ENCODE data around the gene MSX2. TPM values are rescaled to one million over a fixed set of nuclear protein-coding genes. Genes with fewer than 3 reads are reported as not detected.

The MSX2 gene
- total RNA-seq, 2 donors from 2014 or later, result 2.0 TPM; not detected in 1

DNA sequence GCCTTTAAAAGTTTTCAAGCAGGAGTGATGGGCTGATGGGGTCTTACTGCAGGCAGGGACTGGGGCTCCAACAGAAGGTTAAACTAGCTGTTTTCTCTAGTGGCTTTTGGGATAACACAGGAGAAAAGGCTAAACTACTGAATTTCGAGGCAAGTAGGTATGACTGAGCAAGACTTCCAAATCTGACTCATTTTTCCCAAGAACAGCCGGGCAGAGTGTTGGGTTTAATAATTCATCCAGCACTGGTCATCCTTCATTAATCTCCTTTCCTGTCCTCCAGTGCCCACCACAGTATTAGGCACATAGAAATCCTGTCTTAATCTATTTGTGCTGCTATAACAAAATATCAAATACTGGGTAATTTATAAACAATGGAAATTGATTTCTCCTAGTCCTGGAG lies 20.5 kb downstream of the MSX2 start:
- H3K27ac ChIP-seq, result no peak overlapping the region
- ATAC-seq (ENCODE audit: insufficient number of reproducible peaks, low FRiP score, low read depth) (no peak), DNase-seq (ENCODE audit: low spot score) (no peak)
- no peaks in the 10 kb centered on the region for H3K36me3 ChIP-seq
- H3K27me3 ChIP-seq (replicated peaks; ENCODE audit: insufficient read depth), result no peaks in the 10 kb centered on the region
- H3K4me3 ChIP-seq, result no peak overlapping the region
- H3K4me1 ChIP-seq (ENCODE audit: control insufficient read depth in 1 of 2, low read depth in 2 of 2), result no peaks in the 10 kb centered on the region
- H3K9me3 ChIP-seq, result no peaks in the 10 kb centered on the region
- TF ChIP-seq, protein P1, sequence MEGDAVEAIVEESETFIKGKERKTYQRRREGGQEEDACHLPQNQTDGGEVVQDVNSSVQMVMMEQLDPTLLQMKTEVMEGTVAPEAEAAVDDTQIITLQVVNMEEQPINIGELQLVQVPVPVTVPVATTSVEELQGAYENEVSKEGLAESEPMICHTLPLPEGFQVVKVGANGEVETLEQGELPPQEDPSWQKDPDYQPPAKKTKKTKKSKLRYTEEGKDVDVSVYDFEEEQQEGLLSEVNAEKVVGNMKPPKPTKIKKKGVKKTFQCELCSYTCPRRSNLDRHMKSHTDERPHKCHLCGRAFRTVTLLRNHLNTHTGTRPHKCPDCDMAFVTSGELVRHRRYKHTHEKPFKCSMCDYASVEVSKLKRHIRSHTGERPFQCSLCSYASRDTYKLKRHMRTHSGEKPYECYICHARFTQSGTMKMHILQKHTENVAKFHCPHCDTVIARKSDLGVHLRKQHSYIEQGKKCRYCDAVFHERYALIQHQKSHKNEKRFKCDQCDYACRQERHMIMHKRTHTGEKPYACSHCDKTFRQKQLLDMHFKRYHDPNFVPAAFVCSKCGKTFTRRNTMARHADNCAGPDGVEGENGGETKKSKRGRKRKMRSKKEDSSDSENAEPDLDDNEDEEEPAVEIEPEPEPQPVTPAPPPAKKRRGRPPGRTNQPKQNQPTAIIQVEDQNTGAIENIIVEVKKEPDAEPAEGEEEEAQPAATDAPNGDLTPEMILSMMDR (IDR thresholded peaks at IDR 0.05), result no peak

DNA sequence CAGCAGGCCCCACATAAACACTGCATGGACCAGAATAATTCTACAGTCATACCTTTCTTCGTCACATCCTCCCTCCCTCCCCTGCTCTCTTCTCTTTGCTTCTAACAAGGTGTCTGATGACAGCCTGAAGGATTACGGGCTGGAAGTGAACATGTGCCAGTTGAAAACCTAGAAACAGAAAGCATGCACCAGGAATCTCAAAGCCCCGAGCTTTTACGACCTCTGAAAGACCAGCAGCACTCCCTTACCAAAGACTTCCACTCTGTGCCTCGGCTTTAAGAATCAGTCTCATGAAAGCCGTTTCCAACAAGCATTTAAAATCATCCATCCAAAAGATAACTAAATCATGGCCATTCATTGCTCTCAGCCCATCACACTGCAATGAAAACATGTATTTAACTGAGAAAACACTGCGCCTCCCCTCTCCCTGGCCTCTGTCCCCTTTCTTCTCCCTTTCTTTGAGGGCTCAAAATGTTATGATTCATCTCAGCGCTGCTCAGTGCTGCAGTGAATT lies 21.3 kb downstream of the MSX2 start:
- TF ChIP-seq, protein P1 (IDR thresholded peaks at IDR 0.05), result no peak
- DNase-seq (ENCODE audit: low spot score) (no peak), ATAC-seq (ENCODE audit: insufficient number of reproducible peaks, low FRiP score, low read depth) (no peak)
- no peak overlapping the region for H3K27ac ChIP-seq
- no peak overlapping the region for H3K4me3 ChIP-seq
- no peaks in the 10 kb centered on the region for H3K4me1 ChIP-seq (ENCODE audit: control insufficient read depth in 1 of 2, low read depth in 2 of 2)
- H3K36me3 ChIP-seq, result no peaks in the 10 kb centered on the region
- H3K9me3 ChIP-seq, result no peaks in the 10 kb centered on the region
- no peaks in the 10 kb centered on the region for H3K27me3 ChIP-seq (replicated peaks; ENCODE audit: insufficient read depth)

DNA sequence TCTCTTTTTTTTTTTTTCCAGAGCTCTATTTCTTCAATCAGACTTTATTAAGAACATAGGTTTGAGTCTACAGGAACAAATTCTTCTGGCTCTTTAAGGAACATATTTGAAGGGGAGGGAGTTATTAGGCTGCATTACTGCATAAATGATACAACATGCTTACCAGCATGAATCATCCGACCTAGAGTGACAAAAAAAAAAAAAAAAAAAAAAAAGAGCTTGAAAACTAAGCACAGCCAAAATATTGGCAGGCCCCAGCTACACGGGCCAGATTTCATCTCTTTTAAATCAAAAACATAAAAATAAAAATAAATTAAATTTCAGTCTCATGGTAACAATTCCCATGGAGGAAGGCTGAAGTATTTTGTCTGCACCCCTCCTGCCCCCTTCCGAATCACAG lies 26.3 kb downstream of the MSX2 start:
- peaks cover 6% of the 10 kb centered on the region for H3K27me3 ChIP-seq (replicated peaks; ENCODE audit: insufficient read depth)
- TF ChIP-seq, protein P1 (IDR thresholded peaks at IDR 0.05), result no peak
- DNase-seq (ENCODE audit: low spot score), result no peak
- peak overlapping the region; percentile 61 for H3K4me3 ChIP-seq
- H3K4me1 ChIP-seq (ENCODE audit: control insufficient read depth in 1 of 2, low read depth in 2 of 2), result peaks cover 3 to 9% of the 10 kb centered on the region in 2 donors
- ATAC-seq (ENCODE audit: insufficient number of reproducible peaks, low FRiP score, low read depth), result no peak
- no peak overlapping the region for H3K27ac ChIP-seq
- no peaks in the 10 kb centered on the region for H3K36me3 ChIP-seq
- no peaks in the 10 kb centered on the region for H3K9me3 ChIP-seq

DNA sequence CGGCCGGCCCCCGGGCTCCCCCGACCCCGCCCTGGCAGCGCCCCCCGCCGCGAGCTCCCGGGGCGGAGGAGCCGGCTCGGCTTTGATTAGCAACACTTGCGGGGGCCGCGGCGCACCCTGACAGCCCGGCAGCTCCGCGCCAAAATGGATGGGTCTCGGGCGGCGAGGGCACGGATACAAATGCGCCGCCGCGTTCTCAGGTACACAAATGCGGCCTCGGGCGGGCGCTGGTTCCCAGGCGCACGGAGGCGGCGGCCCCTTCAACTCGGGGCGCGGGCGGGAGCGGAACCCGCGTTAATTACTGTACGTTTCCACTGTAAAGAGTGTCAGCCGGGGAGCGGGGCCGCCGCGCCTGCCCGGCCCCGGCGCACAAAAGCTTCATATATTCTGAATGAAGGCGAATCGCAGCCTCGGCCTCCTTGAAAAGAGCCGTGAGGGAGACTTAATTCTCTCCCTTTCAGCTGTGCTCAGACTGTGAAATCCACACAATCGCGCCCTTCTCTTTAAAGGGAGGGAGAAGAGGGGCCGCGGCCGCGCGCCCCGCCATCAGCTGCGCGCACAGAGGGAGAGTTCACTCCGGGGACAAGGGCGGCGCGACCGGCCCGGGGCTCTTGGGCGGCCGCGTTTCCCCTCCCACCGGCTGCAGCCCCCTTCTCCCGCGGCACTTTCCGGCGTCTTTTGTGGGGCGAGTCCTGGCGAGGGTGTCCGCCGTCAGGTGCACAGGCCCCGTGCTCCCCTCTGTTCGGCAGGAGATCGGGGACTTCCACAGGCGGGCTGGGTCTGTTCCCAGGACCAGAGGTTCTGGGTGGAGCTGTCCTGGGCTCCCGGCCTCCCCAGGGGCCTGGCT lies 27.0 kb downstream of the MSX2 start:
- Histone ChIP-seq H3K4me3 (peak overlapping the region; percentile 61), H3K36me3 (no peaks in the 10 kb centered on the region), H3K27ac (no peak overlapping the region), H3K9me3 (no peaks in the 10 kb centered on the region), H3K4me1 (ENCODE audit: control insufficient read depth in 1 of 2, low read depth in 2 of 2) (peaks cover 3 to 9% of the 10 kb centered on the region in 2 donors), H3K27me3 (replicated peaks; ENCODE audit: insufficient read depth) (peaks cover 6% of the 10 kb centered on the region)
- DNase-seq (ENCODE audit: low spot score) (no peak), ATAC-seq (ENCODE audit: insufficient number of reproducible peaks, low FRiP score, low read depth) (no peak)
- TF ChIP-seq, protein P1 (IDR thresholded peaks at IDR 0.05), result no peak

DNA sequence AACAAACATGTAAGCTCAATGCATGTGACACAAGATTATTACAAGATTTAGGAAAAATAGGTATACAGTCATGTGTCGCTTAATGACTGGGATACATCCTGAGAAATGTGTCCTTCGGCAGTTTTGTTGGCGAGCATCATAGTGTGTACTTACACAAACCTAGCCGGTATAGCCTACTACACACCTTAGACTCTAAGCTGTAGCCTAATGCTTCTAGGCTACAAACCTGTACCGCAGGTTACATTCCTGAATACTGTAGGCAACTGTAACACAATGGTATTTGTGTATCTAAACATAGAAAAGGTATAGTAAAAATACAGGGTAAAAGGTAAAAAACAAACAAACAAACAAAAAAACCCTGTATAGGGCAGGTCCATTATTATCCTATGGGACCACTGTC lies 27.7 kb downstream of the MSX2 start:
- no peak for ATAC-seq (ENCODE audit: insufficient number of reproducible peaks, low FRiP score, low read depth)
- no peak overlapping the region for H3K27ac ChIP-seq
- H3K4me1 ChIP-seq (ENCODE audit: control insufficient read depth in 1 of 2, low read depth in 2 of 2), result peaks cover 3 to 9% of the 10 kb centered on the region in 2 donors
- TF ChIP-seq, protein P1 (IDR thresholded peaks at IDR 0.05), result no peak
- no peak overlapping the region for H3K4me3 ChIP-seq
- peaks cover 6% of the 10 kb centered on the region for H3K27me3 ChIP-seq (replicated peaks; ENCODE audit: insufficient read depth)
- DNase-seq (ENCODE audit: low spot score), result no peak
- no peaks in the 10 kb centered on the region for H3K9me3 ChIP-seq
- H3K36me3 ChIP-seq, result no peaks in the 10 kb centered on the region
